GM19023 (cell line): ENCODE data around the gene PPP3CA.

Experiments
- ATAC-seq: cut with Tn5 transposase; IDR thresholded peaks from one replicate; pipeline ENCODE4 v1.9.1; 2021; ENCODE audit warnings: mild to moderate bottlenecking, moderate library complexity; ENCODE audit not compliant: unreplicated experiment

The PPP3CA gene

GRCh38 chr4:101218894-101219293 lies 128.4 kb downstream of the PPP3CA start:
- ATAC-seq, result no peak

GRCh38 chr4:101218346-101218745 lies 129.0 kb downstream of the PPP3CA start:
- ATAC-seq, result no peak

- no peak for ATAC-seq
Observed at GRCh38 chr4:101217353-101218031, 129.8 kb downstream of the PPP3CA start.

- no peak for ATAC-seq
Observed at GRCh38 chr4:101211146-101211553, 136.2 kb downstream of the PPP3CA start.

- ATAC-seq, result no peak
Observed at GRCh38 chr4:101210331-101210730, 137.0 kb downstream of the PPP3CA start.

GRCh38 chr4:101208171-101208570 lies 139.2 kb downstream of the PPP3CA start:
- no peak for ATAC-seq

- ATAC-seq, result peak; percentile 92
Observed at GRCh38 chr4:101205916-101206315, 141.4 kb downstream of the PPP3CA start.

GRCh38 chr4:101201421-101201820 lies 145.9 kb downstream of the PPP3CA start:
- no peak for ATAC-seq

- ATAC-seq, result no peak
Observed at GRCh38 chr4:101200561-101200960, 146.8 kb downstream of the PPP3CA start.

- no peak for ATAC-seq
Observed at GRCh38 chr4:101199507-101200285, 147.6 kb downstream of the PPP3CA start.

- no peak for ATAC-seq
Observed at GRCh38 chr4:101198682-101199339, 148.5 kb downstream of the PPP3CA start.

GRCh38 chr4:101197350-101197749 lies 150.0 kb downstream of the PPP3CA start:
- no peak for ATAC-seq

- no peak for ATAC-seq
Observed at GRCh38 chr4:101192244-101192643, 155.1 kb downstream of the PPP3CA start.

- no peak for ATAC-seq
Observed at GRCh38 chr4:101191302-101192098, 155.8 kb downstream of the PPP3CA start.

GRCh38 chr4:101190751-101191150 lies 156.6 kb downstream of the PPP3CA start:
- ATAC-seq, result no peak

GRCh38 chr4:101188906-101189305 lies 158.4 kb downstream of the PPP3CA start:
- no peak for ATAC-seq

GRCh38 chr4:101187841-101188240 lies 159.5 kb downstream of the PPP3CA start:
- ATAC-seq, result no peak

GRCh38 chr4:101186567-101187184 lies 160.7 kb downstream of the PPP3CA start:
- ATAC-seq, result no peak

GRCh38 chr4:101184668-101185067 lies 162.7 kb downstream of the PPP3CA start:
- no peak for ATAC-seq

- ATAC-seq, result no peak
Observed at GRCh38 chr4:101183666-101184373, 163.5 kb downstream of the PPP3CA start.
